Heart right ventricle (tissue), 16 donors: ENCODE measurements around the gene ZNF425. TPM values are rescaled to one million over a fixed set of nuclear protein-coding genes. Genes with fewer than 3 reads are reported as not detected.
"Not testable (repeated sequence)": the region's sequence is repeated elsewhere in the genome, so short reads cannot be mapped to it uniquely, and the experiment has no call there.

ENCODE experiments used
- ATAC-seq, 8 donors: fragments of 200-7000 bp; cut with Tn5 transposase; one replicate each; pipeline ENCODE4 v1.9.1; 2020; ENCODE audit warnings: mild to moderate bottlenecking in 8 of 8, moderate library complexity in 8 of 8, moderate number of reproducible peaks in 1 of 8
- DNase-seq, 2 donors: peaks; one replicate each; pipeline ENCODE4 v3.0.0-alpha.2; 2020
- H3K27ac ChIP-seq, 10 donors: fragments of 200-600 bp; sonication (generic) in 2 of 10; one replicate each; pipeline versions ENCODE4 v1.5.0 to v1.8.0; 2020 to 2022; ENCODE audit warnings: mild to moderate bottlenecking in 3 of 10
- H3K27me3 ChIP-seq, 7 donors: fragments of 200-600 bp; one replicate each; pipeline ENCODE4 v1.8.0; 2021 to 2022; ENCODE audit warnings: mild to moderate bottlenecking in 2 of 7
- H3K36me3 ChIP-seq, 9 donors: fragments of 200-600 bp; sonication (generic) in 1 of 9; one replicate each; pipeline versions ENCODE4 v1.5.0 to v1.8.0; 2020 to 2022; ENCODE audit warnings: mild to moderate bottlenecking in 2 of 9
- H3K4me1 ChIP-seq, 9 donors: fragments of 200-600 bp; sonication (generic) in 1 of 9; one replicate each; pipeline versions ENCODE4 v1.5.0 to v1.8.0; 2020 to 2022; ENCODE audit warnings: mild to moderate bottlenecking in 4 of 9
- H3K4me3 ChIP-seq, 10 donors: fragments of 200-600 bp; sonication (generic) in 2 of 10; one replicate each; pipeline versions ENCODE4 v1.5.0 to v1.8.0; 2020 to 2022; ENCODE audit warnings: mild to moderate bottlenecking in 7 of 10, moderate library complexity in 2 of 10
- H3K9me3 ChIP-seq, 11 donors: fragments of 200-600 bp in 10 of 11; sonication (generic) in 2 of 11; one replicate each; pipeline versions ENCODE4 v1.5.0 to v1.8.0; 2013 to 2022; ENCODE audit warnings: mild to moderate bottlenecking in 2 of 11, control low read depth in 1 of 11, moderate library complexity in 1 of 11
- CTCF ChIP-seq, 9 donors: fragments of 200-600 bp; sonication (generic) in 2 of 9; IDR thresholded peaks; one replicate each; pipeline versions ENCODE4 v1.5.0 to v1.8.0; 2021 to 2022; ENCODE audit warnings: antibody characterized with exemption in 9 of 9, mild to moderate bottlenecking in 5 of 9, moderate library complexity in 1 of 9
- WGBS, 2 donors: extraction: QIAGEN DNeasy Blood & Tissue Kit; methylation state at CpG; one replicate each; pipeline ENCODE4 v1.1.7; 2013; ENCODE audit warnings: inconsistent platforms in 1 of 2; 5-methylcytosine and 5-hydroxymethylcytosine counted together
- intact Hi-C, 10 donors: fragments of 100-400 bp; cut with DNase I; formaldehyde crosslinking; loops; one replicate each; pipeline versions ENCODE4 v1.11.1 to v1.14.2; 2022
- polyA plus RNA-seq, 2 donors: library from polyadenylated mRNA; stranded (reverse); fragments of 200-250 nt; gene quantifications; one replicate each; pipeline ENCODE4 v1.2.3, GENCODE V29; 2013
- total RNA-seq, 10 donors: library from RNA; stranded (reverse); fragmentation: NEBNext Ultra II Directional in 3 of 10; extraction: Animal tissue kit (Norgen Biotek cat#: 25700) in 3 of 10; gene quantifications; one replicate each; pipeline versions ENCODE4 v1.2.1 to v1.2.4, GENCODE V29; 2021 to 2023
- donor health status: Arrhythmogenic right ventricular cardiomyopathy.
- donor health status: ischemic (EF 13 %, LVEDD 7.1; RV severe dilation, severe dysfunction).
- donor health status: healthy with polysubstance abuse.
- donor health status: DM: no; HTN: yes; CAD: no.
- donor health status: DM: no; HTN: no; CAD: no.
- donor health status: ischemic (EF 25% LVEDD 6.9; RV normal size, moderate dysfunction).
- donor health status: ischemic (EF 25% LVEDD 5.7; RV mildly dilated, moderate dysfunction).
- donor health status: healthy.
- donor health status: DM: yes; HTN: yes; CAD: no.
- donor health status: Ischemic cardiomyopathy.
- donor health status: ischemic (EF 35%, LVEDD 5.7; RV mildly dilated, moderate dysfunction).
- donor health status: nonischemic (EF 11% LVEDD 7.7; RV severe dilation, severe dysfunction).
- donor health status: DM: yes; HTN: yes; CAD: no.
- donor health status: PGD.
- donor health status: ischemic (EF 29% LVEDD 5.4; RV normal size, mild dysfunction).
- donor health status: nonischemic (EF 23%, LVEDD 6.1; RV moderate dilation, normal function).

The ZNF425 gene
- total and polyA plus RNA-seq, 12 donors = 0.28 to 1.2 (median 0.73) TPM

GRCh38 chr7:149099058-149099457 lies 27.1 kb downstream of the ZNF425 start:
- 85 to 88% methylated on average over 6 of the region's 6 CpGs for WGBS, 2 donors
- intact Hi-C loops = no loop called here
- Histone ChIP-seq H3K36me3 (no peaks in the 10 kb centered on the region), H3K4me1 (no peaks in the 10 kb centered on the region), H3K9me3 (no peaks in the 10 kb centered on the region), H3K4me3 (no peak overlapping the region), H3K27me3 (no peaks in the 10 kb centered on the region), H3K27ac (no peak overlapping the region)
- DNase-seq (no peak), ATAC-seq (no peak)
- TF ChIP-seq CTCF (IDR thresholded peaks at IDR 0.05) = no peak

- ATAC-seq (no peak), DNase-seq (no peak)
- H3K4me3 ChIP-seq = no peak overlapping the region
- H3K4me1 ChIP-seq = peaks cover 0 to 1% (median 0%) of the 10 kb centered on the region in 9 donors
- no peaks in the 10 kb centered on the region for H3K9me3 ChIP-seq
- intact Hi-C loops = no loop called here
- TF ChIP-seq CTCF (IDR thresholded peaks at IDR 0.05) = no peak
- H3K27ac ChIP-seq = no peak overlapping the region
- 62 to 70% methylated on average over 4 of the region's 4 CpGs for WGBS, 2 donors
- no peaks in the 10 kb centered on the region for H3K36me3 ChIP-seq
- H3K27me3 ChIP-seq = no peaks in the 10 kb centered on the region
Measured at GRCh38 chr7:149097088-149097487, 29.0 kb downstream of the ZNF425 start.

GRCh38 chr7:149093228-149093627 lies 32.9 kb downstream of the ZNF425 start:
- Histone ChIP-seq H3K4me3 (no peak overlapping the region), H3K4me1 (peaks cover 0 to 25% (median 14%) of the 10 kb centered on the region in 9 donors), H3K27ac (no peak overlapping the region), H3K9me3 (no peaks in the 10 kb centered on the region), H3K36me3 (no peaks in the 10 kb centered on the region), H3K27me3 (no peaks in the 10 kb centered on the region)
- ATAC-seq (no peak), DNase-seq (no peak)
- intact Hi-C loops = loop anchor here in 5 of 10 donors (5.0 kb wide), 3 partner anchors 86 to 396 kb away; partner anchors contain the start of genes CUL1 (in 1 of the 5) and EZH2 (in 1 of the 5)
- TF ChIP-seq CTCF (IDR thresholded peaks at IDR 0.05) = no peak
- 61 to 66% methylated on average over 4 of the region's 4 CpGs for WGBS, 2 donors

GRCh38 chr7:149092244-149092643 lies 33.9 kb downstream of the ZNF425 start:
- intact Hi-C loops = loop anchor here in 6 of 10 donors (1.0 to 5.0 kb wide), 4 partner anchors 85 to 395 kb away; partner anchors contain the start of genes CUL1 (in 1 of the 6) and EZH2 (in 1 of the 6)
- peak overlapping the region in 4 of 10 donors; percentile 76 to 99 (median 92) for H3K4me3 ChIP-seq

More at GRCh38 chr7:149092244-149092643, 33.9 kb downstream of the ZNF425 start:
- H3K4me1 ChIP-seq = peaks cover 0 to 31% (median 14%) of the 10 kb centered on the region in 9 donors
- peak overlapping the region in 8 of 10 donors; percentile 96 to 100 (median 99) for H3K27ac ChIP-seq
- H3K9me3 ChIP-seq, ATAC-seq, DNase-seq, H3K27me3 ChIP-seq, H3K36me3 ChIP-seq: not testable (repeated sequence)
- WGBS, 2 donors = 98% methylated on average over 20 of the region's 20 CpGs
